GM21529 (cell line): ENCODE measurements around the gene POP4.

ENCODE experiments used
- ATAC-seq: cut with Tn5 transposase; IDR thresholded peaks from one replicate; pipeline ENCODE4 v1.9.1; 2021; ENCODE audit not compliant: unreplicated experiment

The POP4 gene

GRCh38 chr19:29629836-29630534 is 23.9 kb downstream of the POP4 start:
- no peak for ATAC-seq

GRCh38 chr19:29630655-29631054 is 24.6 kb downstream of the POP4 start:
- ATAC-seq = no peak

GRCh38 chr19:29631450-29631849 is 25.4 kb downstream of the POP4 start:
- ATAC-seq = no peak

GRCh38 chr19:29634002-29634401 is 27.9 kb downstream of the POP4 start:
- ATAC-seq = no peak

GRCh38 chr19:29634423-29635130 is 28.5 kb downstream of the POP4 start:
- no peak for ATAC-seq

GRCh38 chr19:29635963-29636362 is 29.9 kb downstream of the POP4 start:
- no peak for ATAC-seq

GRCh38 chr19:29636553-29637360 is 30.7 kb downstream of the POP4 start:
- no peak for ATAC-seq

- ATAC-seq = no peak
Observed at GRCh38 chr19:29639086-29639485, 33.0 kb downstream of the POP4 start.

- ATAC-seq = no peak
Observed at GRCh38 chr19:29640231-29640630, 34.1 kb downstream of the POP4 start.

GRCh38 chr19:29641597-29641996 is 35.5 kb downstream of the POP4 start:
- ATAC-seq = no peak

- no peak for ATAC-seq
Observed at GRCh38 chr19:29643361-29643935, 37.4 kb downstream of the POP4 start.

GRCh38 chr19:29644210-29644609 is 38.1 kb downstream of the POP4 start:
- no peak for ATAC-seq

- ATAC-seq = no peak
Observed at GRCh38 chr19:29645491-29645867, 39.4 kb downstream of the POP4 start.

- ATAC-seq = no peak
Observed at GRCh38 chr19:29645911-29646310, 39.8 kb downstream of the POP4 start.

- no peak for ATAC-seq
Observed at GRCh38 chr19:29650772-29651387, 44.8 kb downstream of the POP4 start.

- ATAC-seq = no peak
Observed at GRCh38 chr19:29651622-29652394, 45.7 kb downstream of the POP4 start.

GRCh38 chr19:29653398-29653797 is 47.3 kb downstream of the POP4 start:
- ATAC-seq = no peak

GRCh38 chr19:29655648-29656335 is 49.7 kb downstream of the POP4 start:
- no peak for ATAC-seq

GRCh38 chr19:29658221-29658991 is 52.3 kb downstream of the POP4 start:
- ATAC-seq = no peak
